ENCODE measurements around the gene ASIC3.
"Not testable (repeated sequence)": the region's sequence is repeated elsewhere in the genome, so short reads cannot be mapped to it uniquely, and the experiment has no call there.

The ASIC3 gene

DNA sequence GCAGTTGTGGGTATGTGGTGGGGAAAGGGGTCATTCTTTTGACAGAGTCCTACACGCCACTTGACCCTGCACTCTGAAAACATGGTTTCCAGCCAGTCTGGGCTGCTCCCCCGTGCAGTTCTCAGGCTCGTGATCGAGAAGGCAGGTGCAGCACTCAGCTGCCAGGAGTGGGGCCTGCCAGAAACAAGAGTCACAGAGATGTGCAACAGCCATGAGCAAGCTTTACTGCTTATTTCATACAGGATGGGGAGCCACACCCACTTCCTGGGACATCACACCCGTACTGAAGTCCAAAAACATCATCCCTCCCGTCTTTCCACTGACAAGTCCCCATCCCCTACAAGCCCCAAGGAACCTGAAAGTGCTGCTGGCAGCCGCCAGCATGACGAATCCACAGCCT is 33.4 kb upstream of the ASIC3 start:
- no peak for DNase-seq

DNA sequence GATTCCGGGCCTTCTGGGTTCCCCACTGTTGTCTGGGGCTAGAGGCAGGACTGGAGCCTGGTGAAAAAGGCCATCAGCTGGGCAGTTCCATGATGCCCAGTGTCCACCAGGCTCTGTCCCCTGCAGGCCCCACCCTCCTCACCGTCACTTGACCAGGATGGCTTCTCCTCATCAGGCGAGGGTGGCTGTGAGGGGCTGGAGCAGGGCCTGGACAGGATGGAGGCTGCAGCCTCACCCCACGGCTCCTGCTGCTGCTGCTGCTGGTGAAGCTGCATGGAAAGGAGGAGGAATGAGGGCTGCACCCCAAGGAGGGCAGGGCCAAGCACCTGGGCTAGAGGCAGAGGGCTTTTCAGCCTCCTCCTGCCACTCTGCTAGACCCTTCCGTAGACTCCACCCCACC is 32.4 kb upstream of the ASIC3 start:
- no peak for DNase-seq

DNA sequence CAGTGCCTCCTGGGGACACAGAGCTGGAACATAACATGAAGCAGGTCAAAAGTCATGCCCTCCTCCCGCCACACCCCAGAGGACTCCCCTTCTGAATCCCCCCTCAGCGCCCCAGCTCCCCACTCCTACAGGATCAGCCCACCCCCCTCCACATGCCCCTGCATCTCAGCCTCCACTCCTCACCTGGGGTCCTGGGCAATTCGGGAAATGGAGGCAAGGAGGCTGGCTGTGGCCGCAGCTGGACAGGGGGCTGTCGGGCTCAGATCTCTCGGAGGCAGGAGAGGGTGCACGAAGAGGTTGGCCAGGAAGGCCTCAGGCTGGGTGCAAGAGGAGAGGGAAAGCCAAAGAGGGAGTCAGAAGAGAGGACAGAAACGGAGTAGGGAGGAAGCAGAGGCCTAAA is 31.8 kb upstream of the ASIC3 start:
- no peak for DNase-seq

DNA sequence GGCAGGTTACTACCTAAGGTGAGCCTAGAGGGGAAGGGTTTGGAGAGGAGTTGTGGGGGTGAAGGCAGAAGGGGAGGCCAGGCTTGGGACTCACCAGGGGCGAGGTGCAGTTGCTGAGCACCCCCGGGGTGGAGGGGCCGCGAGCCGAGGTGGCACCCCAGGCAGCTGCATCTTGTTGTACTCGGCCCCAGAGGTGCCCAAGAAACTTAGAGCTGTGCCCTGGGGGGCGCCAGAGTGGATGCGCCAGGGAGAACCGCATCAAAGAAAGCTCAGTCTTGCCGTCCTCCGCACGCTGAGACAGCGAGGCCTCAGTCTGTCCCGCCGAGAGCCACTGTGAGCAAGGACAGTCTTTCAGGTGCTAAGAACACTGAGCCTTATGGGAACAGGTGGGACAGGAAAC is 31.4 kb upstream of the ASIC3 start:
- no peak for DNase-seq

DNA sequence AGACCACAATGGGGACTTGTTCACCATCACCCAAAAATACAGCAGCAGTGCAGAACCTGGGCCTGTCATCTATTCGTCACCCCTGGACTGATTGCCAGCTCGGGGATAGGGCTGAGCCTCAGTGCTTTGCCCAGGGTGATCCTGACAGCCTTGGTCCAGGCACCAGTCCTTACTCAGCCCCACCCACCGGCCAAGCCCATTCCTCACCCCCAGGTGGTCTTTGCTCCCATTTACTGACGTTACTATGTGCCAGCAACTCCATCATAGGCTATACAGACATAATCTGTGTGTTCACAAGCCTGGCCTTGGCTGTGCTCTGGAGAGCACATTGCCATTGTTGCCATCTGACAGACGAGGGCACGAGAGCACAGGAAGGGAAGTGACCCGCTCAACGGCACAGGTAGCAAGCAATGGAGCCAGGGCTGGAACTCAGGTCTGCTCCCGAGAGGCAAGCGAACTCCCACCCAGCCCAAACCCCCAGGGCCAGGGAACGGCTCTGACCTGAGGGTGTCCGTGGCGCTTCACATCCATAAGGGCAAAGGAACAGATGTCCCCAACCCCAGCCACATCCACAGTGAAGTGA is 30.9 kb upstream of the ASIC3 start:
- DNase-seq = no peak

DNA sequence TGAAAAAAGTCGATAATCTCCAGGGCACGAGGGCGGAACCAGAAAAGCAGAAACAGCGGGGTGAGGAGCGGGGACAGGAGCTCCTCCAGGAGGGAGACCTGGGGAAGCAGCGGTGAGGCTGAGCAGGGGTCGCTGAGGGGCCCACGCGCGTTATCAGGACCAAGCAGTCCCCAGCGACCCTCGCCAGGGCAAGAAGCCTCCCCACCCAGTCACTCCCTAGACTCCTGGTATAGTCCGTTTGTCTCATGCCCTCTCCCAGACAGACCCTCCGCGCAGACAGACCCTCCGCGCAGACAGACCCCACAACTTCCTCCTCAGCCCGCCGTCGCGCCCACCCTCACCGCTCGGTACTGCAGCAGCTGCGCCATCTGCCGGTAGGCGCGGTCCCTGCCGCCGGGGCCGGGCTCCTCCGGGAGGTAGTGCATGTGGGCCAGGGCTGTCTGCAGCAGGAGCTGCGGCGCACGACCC is 30.3 kb upstream of the ASIC3 start:
- no peak for DNase-seq

DNA sequence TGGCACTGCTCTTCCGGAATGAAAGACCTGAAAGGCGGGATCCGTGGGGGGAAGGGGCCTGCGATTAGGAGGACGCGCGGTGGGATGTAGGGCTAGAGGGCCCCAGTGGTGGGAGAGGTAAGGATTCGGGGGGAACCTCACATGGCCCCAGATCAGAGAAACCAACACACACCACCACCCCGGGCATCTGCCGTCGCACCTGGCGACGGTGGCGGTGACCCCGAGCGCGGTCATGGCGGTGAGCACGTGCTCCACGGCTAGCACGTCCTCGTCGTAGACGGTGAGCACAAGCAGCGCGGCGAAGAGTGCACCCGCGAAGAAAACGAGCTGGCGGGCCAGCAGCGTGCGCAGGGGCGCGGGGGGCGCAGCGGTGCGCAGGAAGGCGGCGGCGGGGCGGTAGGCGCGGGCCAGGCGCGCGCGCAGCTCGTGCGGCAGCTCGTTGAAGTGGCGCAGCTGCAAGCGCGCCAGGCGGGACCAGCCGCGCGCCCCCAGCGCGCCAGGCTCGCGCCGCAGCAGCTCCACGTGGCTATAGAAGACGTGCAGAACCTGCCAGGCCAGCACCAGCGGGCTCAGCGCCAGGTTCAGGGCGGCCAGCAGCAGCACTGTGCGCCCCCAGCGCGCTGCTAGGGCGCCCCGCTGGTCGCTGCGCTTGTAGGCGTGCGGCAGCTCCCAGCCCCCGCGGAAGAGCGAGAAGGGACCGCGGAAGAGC is 29.8 kb upstream of the ASIC3 start:
- DNase-seq = no peak

DNA sequence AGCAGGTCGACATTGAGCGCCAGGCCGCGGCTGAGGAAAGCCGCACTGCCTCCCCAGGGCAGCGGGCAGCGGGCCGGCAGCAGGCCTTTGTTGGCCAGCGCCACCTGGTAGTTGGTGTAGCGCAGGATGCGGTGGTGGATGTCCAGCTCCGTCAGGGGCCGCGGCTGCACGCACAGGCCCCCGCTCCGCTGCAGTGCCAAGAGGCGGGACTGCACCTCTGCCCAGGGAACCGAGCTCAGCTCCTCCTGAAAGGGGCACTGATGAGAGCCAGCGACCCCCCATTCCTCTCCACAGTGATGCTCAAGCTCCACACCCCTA is 29.2 kb upstream of the ASIC3 start:
- DNase-seq = no peak

DNA sequence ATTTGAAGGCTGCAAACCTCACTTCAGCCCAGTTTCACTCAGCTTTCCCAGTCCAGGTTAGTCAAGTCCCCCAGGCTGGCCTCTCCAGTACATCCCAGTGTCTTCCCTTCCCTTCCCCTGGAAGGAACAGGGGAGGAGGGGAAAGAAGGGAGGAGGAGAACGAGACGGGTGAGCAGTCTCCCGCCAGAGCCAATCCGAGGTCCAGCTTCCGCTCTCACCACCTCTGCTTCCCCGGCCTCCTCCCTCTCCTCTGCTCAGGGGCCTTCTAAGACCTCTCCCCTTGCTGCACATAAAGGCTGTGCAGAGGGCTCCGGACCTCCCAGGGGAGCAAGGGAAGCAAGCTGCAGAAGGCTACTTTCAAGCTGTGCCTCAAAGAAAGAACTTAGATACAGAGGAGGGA is 28.1 kb upstream of the ASIC3 start:
- DNase-seq = no peak

DNA sequence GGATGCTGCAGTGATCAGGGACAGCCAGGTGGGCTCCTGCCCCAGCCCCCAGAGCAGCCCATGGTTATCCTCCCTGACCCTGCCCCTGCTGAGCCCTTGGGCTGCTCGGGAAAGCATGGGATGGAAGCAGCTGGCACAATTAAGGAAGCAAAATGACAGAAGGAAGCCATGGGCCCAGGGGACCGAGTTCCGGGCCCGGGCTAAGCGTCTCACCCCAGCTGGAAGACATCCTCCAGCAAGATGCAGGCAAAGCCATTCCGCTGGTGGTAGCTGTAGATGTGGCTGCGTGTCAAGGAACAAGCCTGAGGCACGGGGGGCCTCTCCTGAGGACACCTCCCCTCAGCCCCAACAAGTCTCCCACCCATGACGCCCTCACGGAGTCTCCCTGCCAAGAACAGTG is 25.1 kb upstream of the ASIC3 start:
- DNase-seq = no peak

DNA sequence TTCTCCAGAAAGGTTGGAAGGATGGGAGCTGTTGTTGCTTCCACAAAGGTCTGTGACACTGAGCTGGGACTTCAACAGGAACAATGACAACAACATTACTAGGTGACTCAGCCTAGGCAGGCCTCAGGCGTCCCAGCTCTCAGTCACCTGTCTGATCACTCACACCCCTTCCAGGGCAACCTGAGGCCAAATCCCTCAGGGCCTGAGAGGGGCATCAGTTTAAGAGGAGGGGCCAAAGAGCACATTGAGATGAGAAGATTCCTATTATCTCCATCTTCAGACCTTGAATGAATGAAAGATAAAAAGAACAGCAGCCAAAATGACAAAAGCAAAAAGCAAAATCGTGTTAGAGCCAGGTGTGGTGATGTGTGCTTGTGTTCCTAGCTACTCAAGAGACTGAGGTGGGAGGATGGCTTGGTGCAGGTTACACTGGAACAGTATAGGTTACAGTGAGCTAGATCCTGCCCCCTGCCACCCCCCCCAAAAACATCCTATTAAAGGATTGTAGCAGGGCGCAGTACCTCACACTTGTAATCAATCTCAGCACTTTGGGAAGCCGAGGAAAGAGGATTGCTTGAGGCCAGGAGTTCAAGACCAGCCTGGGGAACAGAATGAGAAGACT is 23.8 kb upstream of the ASIC3 start, which contains the start of gene ATG9B:
Gene ATG9B (minus strand): TSS at position 60 of the 622 bp plus-strand sequence. CDS start 71 bp downstream, outside the sequence.
- no peak for DNase-seq

DNA sequence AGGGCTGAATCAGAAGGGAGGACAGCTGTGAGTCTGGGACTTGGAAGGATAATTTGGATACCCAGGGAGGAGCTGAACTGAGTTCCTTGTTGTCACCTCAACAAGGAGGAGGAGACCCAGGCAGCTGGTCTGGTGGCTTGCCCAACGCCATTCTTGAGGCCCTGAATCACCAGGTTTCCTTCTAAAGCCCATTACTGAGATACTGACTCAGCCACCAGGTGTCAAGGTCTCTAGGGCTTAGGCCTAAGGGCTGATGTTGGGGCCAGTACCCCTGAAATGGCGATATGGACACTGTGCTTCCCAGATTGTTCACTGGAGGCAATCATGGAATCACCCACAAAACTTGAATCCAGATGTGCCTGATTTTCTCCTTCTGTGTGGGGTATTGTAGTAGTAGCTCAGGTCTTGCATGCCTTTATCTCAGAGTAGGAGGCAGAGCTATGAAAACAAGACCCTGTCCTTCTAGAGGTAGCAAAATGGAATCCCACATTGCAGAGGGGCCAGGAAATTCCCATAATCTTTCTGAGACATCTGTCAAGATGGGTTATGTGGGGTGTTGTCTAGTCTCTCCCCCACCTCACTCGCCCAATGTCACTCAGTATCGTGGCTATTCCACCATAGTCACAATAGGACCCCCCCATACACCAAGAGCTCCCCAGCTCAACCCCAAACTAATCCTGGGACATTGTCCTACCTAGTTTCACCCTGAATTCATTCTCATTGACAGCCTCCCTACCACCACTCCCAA is 22.2 kb upstream of the ASIC3 start:
- no peak for DNase-seq

DNA sequence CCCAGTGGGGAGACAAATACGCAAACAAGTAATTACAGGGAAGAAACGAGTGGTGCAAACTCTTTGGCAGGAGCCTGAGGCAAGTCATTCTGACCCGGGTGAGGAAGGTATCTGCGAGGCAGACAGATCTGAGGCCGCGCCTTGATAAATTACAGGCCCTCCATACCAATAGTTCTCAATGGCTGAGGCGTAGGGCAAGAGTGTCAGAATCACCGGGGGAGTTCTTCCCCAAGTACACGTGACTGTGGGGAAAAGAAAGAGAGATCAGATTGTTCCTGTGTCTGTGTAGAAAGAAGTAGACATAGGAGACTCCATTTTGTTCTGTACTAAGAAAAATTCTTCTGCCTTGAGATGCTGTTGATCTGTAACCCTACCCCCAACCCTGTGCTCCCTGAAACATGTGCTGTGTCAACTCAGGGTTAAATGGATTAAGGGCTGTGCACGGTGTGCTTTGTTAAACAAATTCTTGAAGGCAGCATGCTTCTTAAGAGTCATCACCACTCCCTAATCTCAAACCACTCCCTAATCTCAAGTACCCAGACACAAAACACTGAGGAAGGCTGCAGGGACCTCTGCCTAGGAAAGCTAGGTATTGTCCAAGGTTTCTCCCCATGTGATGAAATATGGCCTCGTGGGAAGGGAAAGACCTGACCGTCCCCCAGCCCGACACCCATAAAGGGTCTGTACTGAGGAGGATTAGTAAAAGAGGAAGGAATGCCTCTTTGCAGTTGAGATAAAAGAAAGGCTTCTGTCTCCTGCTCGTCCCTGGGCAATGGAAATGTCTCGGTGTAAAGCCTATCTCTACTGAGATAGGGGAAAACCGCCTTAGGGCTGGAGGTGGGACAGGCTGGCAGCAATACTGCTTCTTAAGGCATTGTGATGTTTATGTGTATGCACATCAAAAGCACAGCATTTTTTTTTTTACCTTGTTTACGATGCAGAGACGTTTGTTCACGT is 21.3 kb upstream of the ASIC3 start:
- not testable (repeated sequence) for DNase-seq

DNA sequence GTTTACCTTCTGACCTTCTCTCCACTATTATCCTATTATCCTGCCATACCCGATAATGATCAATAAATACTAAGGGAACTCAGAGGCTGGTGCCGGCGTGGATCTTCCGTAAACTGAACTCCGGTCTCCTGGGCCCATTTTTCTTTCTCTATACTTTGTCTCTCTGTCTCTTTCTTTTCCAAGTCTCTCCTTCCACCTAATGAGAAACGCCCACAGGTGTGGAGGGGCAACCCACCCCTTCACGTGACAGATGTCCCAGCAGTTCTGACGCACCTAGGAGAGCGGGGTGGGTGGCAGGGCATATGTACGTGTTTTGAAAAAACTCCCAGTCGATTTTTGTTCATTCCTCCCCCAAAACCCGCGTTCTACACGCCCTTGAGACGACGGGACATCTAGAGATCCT is 20.6 kb upstream of the ASIC3 start:
- DNase-seq = not testable (repeated sequence)

DNA sequence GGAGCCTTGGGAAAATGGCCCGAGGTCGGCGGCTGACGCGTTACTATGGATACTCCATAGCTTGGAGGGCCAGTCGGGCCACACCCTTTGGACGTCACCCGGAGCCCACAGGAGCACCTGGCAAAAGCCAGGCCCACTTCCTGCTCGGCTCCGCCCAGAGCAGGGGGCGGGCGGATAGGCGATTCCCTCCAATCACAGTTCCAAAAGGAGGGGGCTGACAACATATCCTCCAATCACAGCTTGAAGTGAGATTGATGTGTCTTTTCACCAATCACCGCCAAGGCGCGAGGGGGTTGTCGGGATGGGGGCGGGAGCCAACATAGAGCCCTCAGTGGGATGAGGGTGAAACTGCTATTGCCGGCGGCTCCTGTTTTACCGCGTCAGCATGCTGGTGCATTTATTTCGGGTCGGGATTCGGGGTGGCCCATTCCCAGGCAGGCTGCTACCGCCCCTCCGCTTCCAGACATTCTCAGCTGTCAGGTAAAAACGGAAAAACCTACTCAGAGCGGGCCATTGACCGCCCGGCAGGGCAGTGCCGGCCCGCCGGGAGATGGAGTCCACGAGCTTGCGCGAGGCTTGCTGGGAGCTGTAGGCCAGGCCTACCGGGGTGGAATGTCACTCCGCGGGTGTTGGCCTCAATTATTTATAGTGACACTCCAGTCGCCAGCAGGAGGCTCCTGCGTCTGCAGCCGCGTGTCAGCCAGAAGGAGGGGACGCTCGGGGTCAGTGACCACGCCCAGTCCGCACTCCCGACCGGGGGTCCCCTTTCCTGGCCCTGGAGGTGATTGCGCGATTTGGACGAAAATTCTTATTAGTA is 20.0 kb upstream of the ASIC3 start, which contains the start of gene ABCB8:
Gene ABCB8 (plus strand): TSS at position 320 of the 817 bp plus-strand sequence. CDS start 66 bp downstream, at position 386.
- peak; percentile 78 for DNase-seq

DNA sequence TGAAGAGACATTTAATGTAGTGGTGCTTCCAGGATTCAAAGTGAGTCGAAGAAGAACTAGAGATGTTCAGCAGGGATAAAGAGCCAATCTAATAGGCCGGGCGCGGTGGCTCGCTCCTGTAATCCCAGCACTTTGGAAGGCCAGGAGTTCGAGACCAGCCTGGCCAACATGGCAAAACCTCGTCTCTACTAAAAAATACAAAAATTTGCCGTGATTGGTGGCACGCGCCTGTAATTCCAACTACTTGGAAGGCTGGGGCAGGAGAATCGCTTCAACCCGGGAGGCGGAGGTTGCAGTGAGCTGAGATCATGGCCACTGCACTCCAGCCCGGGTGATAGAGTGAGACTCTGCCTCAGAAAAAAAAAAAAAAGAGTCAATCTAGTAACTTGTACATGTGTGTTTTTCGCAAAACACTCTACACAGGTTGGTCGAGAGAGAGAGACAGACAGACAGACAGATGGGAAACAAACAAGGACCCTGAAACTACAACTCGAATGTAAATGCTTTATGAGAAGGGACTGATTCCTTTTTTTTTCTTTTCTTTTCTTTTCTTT is 19.3 kb upstream of the ASIC3 start:
- no peak for DNase-seq

DNA sequence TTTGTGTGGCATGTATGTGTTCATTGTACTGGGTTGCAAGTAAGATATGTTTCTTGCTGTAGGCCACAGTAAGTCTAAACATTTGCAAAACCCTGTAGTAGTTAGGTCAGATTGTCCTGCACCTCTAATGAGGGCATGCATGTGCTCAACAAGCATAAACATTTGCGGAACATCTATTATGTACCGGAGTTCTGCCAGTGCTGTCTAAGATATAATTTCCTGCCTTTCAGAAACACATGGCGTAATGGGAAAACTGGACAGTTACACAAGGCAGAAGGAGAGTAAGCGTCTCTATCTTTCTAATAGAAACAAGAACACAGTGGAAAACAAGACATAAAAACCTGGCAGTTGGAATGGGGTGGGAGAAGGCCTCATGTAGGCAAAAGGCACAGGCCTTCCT is 17.3 kb upstream of the ASIC3 start:
- no peak for DNase-seq

DNA sequence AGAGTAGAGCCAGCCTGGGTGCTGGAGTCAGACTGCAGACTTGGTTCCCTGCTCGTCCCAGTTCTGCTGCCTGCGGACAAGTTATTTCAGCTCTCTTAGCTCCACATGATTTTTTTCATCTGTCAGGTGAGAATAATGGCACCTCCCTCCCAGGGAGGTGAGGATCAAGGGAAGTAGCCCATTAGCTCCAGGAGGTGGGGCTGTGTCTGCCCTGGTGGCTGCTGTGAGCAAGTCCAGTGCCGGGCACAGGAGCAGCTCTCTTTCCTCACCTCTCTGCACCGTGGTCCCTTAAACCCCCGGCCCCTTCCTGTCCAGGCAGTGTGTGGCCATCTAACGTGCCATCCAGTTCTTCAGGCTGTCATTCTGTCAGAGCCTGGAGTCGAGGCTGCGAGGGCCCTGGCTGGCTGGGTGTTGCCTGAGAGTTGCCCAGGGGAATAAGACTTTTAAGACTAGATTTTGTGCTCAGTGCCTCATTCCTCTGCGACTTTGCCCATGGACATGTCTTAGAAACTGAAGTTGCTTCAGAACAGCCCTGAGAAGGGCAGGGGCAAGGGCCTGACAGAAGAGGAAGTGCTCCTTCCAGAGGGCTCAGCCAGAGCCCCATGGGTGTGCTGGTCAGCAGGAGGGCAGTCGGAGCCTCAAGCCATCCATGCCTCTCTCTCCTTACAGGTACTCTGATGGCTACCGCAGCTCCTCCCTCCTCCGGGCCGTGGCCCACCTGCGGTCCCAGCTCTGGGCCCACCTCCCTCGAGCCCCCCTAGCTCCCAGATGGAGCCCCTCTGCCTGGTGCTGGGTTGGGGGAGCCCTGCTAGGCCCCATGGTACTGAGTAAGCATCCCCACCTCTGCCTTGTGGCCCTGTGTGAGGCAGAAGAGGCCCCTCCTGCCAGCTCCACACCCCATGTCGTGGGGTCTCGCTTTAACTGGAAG is 15.1 kb upstream of the ASIC3 start:
- no peak for DNase-seq

DNA sequence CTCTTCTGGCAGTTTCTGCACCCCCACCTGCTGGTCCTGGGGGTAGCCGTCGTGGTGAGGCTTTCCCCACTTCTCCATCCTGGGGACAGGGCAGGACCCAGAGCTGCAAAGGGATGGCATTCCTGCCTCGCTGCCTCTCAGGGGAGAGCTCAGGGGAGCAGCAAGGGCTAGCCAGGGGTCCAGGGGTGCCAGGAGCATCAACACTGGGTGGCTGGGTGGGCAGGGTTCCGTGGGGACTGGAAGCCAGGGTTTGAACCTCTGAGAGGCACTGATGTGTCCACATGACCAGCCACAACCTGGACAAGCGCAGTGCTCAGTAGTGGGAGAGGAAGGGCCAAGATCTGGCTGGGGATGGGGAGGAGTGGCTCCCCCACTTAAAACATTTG is 14.5 kb upstream of the ASIC3 start:
- no peak for DNase-seq

Data from NCI-H510A (cell line).